CD4-positive, alpha-beta T cell treated with Interleukin-6 for 4 hours (primary cell): Measurements from ENCODE around the gene NTNG1.
"Not testable (repeated sequence)": the region's sequence is repeated elsewhere in the genome, so short reads cannot be mapped to it uniquely, and the experiment has no call there.

ENCODE experiments used
- DNase-seq: peaks from one replicate; pipeline ENCODE4 v3.0.0-alpha.2; 2020; ENCODE audit warnings: mixed read lengths

NTNG1 gene

DNA sequence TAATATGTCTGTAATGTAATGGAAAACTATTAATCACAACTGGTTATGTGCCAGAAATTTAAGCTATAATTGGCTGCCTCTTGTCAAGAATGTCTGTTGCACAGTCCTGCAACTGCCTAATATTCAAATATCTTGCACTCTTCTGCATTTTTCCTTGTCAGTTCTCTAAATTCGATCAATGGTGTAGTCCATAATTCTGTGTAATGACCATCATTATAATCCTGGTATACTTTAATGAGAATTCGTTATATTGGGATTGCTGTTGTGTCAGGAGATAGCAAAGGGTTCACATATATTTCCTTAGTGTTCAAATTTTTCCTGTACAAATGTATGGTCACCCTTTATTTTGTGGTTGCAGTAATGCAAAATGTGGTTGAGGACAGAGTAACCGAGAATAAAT lies 4.8 kb downstream of the NTNG1 start:
- DNase-seq: no peak

- no peak for DNase-seq
Observed at GRCh38 chr1:107147843-107148242, 7.0 kb downstream of the NTNG1 start.

DNA sequence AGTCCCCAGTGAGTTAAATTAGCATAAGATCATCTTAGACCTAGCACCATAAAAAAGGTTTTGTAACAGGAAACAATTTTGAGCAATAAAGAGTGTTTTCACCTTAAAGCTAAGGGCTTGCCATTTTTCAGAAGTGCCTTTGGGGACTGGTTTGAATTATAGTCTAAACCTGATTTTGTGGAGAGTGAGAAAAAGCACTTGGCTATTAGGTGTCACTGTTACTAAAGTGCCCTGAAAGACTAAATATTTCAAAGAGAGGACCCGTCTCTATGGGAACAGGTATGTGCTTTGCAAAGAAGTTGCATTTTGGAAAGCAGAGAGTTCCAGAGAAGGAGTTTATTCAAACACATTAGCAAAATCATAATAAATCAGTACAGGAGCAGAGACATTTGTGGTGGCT lies 9.1 kb downstream of the NTNG1 start:
- DNase-seq: no peak

DNA sequence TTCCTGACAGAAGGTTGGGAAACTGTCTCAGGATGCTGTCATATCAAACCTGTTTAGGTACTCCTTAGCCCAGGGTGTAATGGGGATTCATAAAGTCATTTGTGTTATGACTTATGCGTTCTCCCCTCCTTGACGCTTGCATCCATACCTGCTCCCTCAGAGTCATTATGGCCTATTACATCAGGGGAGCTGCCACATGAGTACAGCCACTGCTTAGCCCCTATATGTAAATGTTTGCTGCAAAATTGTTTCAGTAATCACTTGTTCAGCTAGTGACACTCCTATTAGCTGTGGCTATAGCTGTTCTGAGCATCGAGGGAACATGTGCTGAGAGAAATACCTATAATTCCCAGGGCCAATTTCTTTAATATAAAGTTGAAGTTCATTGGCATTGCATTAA lies 10.5 kb downstream of the NTNG1 start:
- DNase-seq: no peak

DNA sequence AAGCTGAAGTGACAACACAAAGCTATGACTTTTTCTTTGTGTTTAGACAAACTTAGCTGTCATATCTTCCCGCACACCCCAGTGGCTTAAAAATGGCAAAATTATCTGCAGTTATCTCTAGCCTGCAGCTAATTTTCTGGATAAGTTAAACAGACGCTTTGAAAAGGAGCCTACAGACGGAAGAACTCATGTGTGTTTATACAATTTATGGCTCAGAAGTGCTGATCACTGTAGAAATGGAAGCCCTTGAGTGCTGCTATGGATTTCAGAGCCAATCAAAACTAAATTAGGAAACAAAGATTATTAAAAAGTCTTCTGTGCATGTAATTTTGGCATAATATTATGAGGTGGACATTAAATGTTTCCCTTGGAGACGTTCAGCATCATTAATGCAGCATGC lies 11.6 kb downstream of the NTNG1 start:
- DNase-seq: no peak

DNA sequence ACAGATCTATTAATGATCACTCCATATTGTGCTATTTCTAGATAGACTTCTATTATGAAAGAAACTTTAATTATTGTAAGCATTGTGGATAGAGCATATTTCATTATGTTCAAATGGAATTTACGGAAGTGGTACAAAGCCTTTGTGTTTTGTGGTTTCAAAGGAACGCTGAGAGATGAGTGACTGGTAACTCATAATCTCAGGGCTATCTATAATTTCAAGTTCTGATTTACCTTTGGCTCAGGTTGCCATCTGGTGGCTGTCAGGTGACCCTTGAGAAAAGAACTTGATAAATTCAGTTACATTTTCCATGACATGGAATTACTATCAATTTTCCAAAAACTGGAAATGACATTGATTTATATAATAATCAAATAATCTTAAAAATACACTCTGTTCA lies 12.2 kb downstream of the NTNG1 start:
- no peak for DNase-seq

DNA sequence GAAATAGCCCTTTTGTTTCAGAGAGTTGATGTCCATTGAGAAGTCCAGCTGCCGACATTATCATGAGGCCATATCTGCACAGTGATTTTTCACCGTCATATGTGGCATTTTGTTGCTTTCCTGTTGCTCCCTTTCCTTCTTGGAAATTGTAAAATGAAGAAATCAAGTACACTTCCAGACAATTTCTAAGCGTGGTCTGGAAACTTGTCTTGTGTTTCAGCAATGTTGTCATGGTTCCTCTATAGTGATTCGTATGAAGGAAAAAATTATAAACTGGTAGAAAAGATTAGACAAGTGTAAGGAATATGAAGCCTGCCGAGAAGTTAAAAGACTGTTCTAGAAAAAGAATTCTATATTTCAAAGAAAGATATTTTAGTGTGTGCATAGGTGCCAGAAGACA lies 17.7 kb downstream of the NTNG1 start:
- no peak for DNase-seq

DNA sequence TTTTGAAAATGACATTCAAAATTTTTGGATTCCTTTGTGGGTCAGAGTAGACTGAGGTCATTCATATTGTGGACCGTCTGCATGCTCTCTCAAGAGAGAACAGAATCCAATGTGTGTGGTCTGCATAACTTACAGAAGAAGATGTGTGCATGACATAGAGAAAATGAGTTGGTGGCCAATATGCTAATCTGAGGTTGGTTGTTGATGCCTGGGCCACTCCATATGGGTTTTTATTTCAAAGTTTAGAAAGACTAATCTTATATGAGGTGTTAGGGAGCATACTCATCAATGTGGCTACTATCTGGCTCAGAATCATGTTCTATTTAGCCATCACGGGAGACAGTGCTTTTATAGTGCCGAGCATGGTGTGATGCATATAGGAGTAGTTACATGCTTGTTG lies 18.2 kb downstream of the NTNG1 start:
- DNase-seq: no peak

DNA sequence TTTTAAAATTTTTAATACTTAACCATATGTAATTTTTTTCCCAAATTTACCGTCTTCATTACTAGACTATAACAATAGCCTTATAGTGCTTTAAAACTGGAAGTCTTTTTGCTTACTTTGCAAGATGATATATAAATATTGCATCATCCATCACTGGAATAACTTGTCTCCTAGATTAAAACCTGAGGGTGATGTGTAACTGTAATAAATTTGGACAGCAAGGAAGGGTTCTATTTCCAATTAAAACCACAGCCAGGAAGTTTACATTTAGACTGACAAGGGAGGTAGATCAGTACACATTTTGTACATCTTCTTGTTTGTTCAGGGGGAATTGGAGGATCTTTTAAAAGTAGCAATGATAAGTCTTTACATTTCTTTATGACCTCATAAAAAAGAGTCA lies 21.9 kb downstream of the NTNG1 start:
- no peak for DNase-seq

GRCh38 chr1:107164901-107165300 lies 24.1 kb downstream of the NTNG1 start:
- not testable (repeated sequence) for DNase-seq

- DNase-seq: no peak
Observed at GRCh38 chr1:107169615-107170014, 28.8 kb downstream of the NTNG1 start.

DNA sequence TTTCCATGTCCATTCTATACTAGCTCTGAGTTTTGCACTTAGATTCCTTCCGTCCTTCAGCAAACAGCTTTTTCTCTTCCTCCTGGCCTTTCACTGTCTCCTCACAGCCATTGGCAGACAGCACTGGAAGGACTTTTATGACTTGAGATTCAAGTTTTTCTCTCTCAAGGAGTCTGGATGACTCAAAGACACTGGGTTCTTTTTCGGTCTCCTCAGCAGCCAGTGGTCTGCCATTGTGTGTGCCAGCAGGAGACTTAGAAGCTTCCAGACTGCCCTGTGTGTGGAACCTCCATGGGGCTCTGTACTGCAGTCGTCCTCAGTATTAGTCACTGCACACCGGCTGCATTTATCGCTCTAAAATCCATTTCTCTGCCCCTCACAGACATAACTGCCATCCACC lies 30.5 kb downstream of the NTNG1 start:
- no peak for DNase-seq

DNA sequence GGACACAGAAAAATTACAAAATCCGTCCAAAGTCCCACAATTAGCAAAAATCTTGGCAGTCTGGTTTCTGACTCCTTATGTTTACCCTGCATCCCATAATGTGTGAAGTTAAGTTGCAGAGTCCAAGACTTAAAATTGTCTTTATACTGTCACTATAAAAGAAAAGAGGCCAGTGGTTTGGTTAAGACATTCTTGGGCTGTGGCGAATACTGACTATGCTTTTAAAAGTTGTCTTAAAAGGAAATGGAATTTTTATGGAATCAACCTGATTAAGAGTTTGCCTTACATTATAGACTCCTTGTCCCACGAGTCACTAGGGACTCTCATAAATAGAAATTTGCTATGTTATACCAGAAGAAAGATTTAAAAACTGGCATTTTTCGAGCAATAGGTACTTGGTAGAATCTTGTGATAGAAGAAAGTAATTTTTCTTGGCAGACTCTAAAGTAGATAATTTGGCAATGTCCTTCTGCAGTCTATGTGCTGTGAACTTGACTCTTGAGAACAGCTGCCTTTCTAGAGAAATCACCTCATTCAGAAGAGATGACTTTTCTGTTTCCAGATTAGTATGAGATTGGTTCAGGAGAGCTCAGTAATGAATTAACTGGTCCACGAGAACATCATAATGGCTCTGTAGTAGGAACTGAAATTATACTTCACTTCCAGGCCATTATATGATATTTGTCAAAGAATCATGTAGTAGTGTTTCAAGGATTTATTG lies 31.8 kb downstream of the NTNG1 start:
- DNase-seq: no peak

GRCh38 chr1:107175102-107175909 lies 34.5 kb downstream of the NTNG1 start:
- no peak for DNase-seq

- DNase-seq: no peak
Observed at GRCh38 chr1:107181253-107181969, 40.6 kb downstream of the NTNG1 start.

- DNase-seq: no peak
Observed at GRCh38 chr1:107183011-107183410, 42.2 kb downstream of the NTNG1 start.

GRCh38 chr1:107184888-107185287 lies 44.0 kb downstream of the NTNG1 start:
- no peak for DNase-seq

- DNase-seq: no peak
Observed at GRCh38 chr1:107187399-107187798, 46.6 kb downstream of the NTNG1 start.

DNA sequence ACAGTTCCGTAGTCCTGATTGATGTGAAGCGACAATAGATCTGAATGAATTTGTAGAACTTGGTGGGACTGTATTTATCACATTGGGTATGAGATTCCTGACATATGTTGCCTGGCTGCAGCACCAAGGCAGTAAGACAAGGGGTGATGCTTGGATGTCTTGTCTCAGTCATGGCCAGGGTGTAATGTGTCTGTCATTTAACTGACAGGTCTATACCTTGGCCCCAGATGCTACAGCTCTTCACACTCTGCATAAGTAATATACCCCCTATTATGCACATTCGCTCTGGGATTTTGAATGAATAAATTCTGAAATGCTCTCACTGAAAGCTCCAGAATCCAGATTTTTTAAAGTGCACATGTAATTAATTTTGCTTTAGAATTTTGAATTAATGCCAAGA lies 47.3 kb downstream of the NTNG1 start:
- DNase-seq: no peak

DNA sequence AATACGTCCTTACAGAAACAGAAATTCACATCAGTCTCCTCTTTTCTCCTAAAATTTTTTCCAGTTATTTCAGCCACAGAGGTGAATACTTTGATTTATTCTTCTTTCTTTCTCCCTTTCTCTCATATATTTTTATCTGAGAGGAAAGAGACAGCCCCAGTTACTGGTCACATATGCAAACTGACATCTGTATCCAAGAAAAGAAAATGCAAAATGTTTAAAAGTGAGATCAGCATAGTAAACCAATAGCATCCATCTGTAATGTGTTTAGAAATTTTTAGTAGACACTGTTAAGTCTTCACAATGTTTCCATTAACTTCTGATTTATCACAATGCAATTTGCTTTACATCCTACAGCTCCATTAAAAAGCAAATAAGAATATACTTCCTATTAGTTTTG lies 53.5 kb downstream of the NTNG1 start:
- no peak for DNase-seq

- DNase-seq: no peak
Observed at GRCh38 chr1:107195476-107195875, 54.6 kb downstream of the NTNG1 start.

GRCh38 chr1:107196973-107197562 lies 56.2 kb downstream of the NTNG1 start:
- no peak for DNase-seq

DNA sequence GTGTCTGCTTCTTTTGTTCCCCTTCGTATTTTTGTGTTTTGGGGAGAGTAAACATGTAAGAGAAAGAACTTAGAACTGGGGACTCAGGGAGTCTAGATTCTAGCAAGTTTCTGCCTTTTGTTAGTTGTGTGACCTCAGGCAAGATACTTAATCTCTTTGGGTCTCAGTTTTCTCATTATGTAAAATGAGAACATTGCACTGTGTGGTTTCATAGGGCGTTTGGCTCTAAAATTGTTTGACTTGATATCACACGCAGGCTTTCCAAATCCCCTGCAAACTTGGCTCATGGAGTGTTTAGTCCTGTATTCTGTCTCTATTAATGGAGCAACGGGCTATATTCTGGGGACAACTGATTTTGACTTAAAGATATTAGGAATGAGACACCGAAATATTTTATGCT lies 57.7 kb downstream of the NTNG1 start:
- DNase-seq: no peak

DNA sequence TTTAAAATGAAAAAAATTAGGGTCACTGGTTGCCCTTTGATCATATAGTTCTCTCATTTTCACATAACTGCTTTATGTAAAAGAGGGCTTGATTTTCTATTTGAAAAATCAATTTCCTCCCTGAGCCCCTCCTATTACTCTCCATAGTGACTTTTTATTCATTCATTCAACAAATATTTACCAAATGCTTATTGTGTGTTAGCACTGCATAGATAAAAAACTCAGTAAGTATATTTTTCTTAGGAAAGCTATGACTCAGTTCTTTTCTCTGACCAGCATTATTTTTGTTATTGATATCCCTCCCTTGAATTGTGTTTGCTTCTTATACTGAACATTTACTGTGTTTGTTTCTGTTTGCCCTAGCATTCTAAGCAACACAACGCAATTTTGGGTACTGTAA lies 59.8 kb downstream of the NTNG1 start:
- no peak for DNase-seq
